Stimulated activated CD4-positive, alpha-beta T cell treated with anti-CD3 and anti-CD28 coated beads, Interleukin-2, amount 100 ng/mL, for 48 hours (primary cell): ENCODE measurements around the gene HPCAL4.

Experiments
- DNase-seq, 2 donors: peaks; one replicate each; pipeline ENCODE4 v3.0.0-alpha.2; 2020

The HPCAL4 gene

GRCh38 chr1:39691383-39692151, at the start of gene HPCAL4:
HPCAL4 (minus strand) TSS chr1:39691433; CDS start chr1:39684603, 6,830 bp downstream.
- DNase-seq, result peak; percentile 78 to 79

GRCh38 chr1:39738622-39739366, 47.6 kb upstream of the HPCAL4 start, which contains the start of gene PPIE:
PPIE (plus strand) TSS chr1:39738882; CDS start chr1:39738901, 19 bp downstream.
- DNase-seq, result peak; percentile 97

- no peak for DNase-seq
Measured at GRCh38 chr1:39737546-39738169, 46.4 kb upstream of the HPCAL4 start.

GRCh38 chr1:39735731-39736130, 44.5 kb upstream of the HPCAL4 start:
- no peak for DNase-seq

- no peak for DNase-seq
Measured at GRCh38 chr1:39733161-39733560, 41.9 kb upstream of the HPCAL4 start.

GRCh38 chr1:39732730-39733129, 41.5 kb upstream of the HPCAL4 start:
- no peak for DNase-seq

- DNase-seq, result no peak
Measured at GRCh38 chr1:39729842-39730241, 38.6 kb upstream of the HPCAL4 start.

- no peak for DNase-seq
Measured at GRCh38 chr1:39729030-39729429, 37.8 kb upstream of the HPCAL4 start.

GRCh38 chr1:39727932-39728317, 36.7 kb upstream of the HPCAL4 start:
- DNase-seq, result no peak

GRCh38 chr1:39727221-39727931, 36.1 kb upstream of the HPCAL4 start:
- no peak for DNase-seq

GRCh38 chr1:39726600-39726999, 35.4 kb upstream of the HPCAL4 start:
- DNase-seq, result no peak

GRCh38 chr1:39722495-39722894, 31.3 kb upstream of the HPCAL4 start:
- DNase-seq, result no peak

GRCh38 chr1:39721664-39722063, 30.4 kb upstream of the HPCAL4 start:
- DNase-seq, result no peak

- DNase-seq, result no peak
Measured at GRCh38 chr1:39720094-39720999, 29.1 kb upstream of the HPCAL4 start.

GRCh38 chr1:39717809-39718208, 26.6 kb upstream of the HPCAL4 start:
- DNase-seq, result no peak

- no peak for DNase-seq
Measured at GRCh38 chr1:39713557-39713956, 22.3 kb upstream of the HPCAL4 start.

GRCh38 chr1:39711966-39712340, 20.7 kb upstream of the HPCAL4 start:
- no peak for DNase-seq

GRCh38 chr1:39711104-39711965, 20.1 kb upstream of the HPCAL4 start:
- DNase-seq, result no peak

- no peak for DNase-seq
Measured at GRCh38 chr1:39707506-39707905, 16.3 kb upstream of the HPCAL4 start.

GRCh38 chr1:39704757-39705156, 13.5 kb upstream of the HPCAL4 start:
- no peak for DNase-seq

- no peak for DNase-seq
Measured at GRCh38 chr1:39701049-39701439, 9.8 kb upstream of the HPCAL4 start.
